ENCODE data around the gene AK1.

The AK1 gene

DNA sequence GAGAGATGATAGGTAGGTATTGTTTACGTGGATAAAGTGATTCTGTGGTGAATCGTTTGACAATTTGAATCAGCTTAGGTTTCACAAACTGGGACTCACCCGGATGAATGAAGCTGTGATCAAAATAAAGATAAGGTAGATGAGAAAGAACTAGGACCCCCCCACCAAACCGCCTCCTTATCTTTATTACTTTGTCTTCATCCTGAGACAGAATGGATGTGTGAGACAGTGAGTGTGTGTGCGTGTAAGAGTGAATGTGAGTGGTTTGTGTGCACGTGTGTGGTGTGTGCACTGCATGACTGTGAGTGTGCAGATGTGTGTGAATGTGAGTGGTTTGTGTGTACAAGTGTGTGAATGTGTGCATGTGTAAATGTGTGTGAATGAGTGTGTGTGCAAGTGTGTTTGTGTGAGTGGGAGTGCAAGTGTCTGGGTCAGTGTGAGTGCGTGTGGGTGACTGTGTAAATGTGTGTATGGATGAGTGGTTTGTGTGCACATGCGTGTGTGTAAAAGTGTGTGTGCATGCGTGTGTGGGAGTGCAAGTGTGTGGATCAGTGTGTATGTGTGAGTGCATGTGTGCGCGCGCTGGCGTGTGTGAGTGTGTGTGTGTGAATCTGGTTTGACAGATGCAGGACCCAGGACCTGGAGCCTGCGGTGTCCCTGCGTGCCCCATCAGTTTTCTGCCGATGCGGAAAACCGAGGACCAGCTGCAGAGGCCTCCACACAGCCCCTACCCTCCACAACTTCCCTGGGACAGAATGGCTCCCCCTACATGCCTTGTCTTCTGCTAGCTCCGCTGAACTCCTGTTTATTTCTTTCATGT is 11.6 kb downstream of the AK1 start:
- DNase-seq = peak in 1 of 2 donors; percentile 25

- DNase-seq = peak in 1 of 2 donors; percentile 41
Observed at GRCh38 chr9:127863191-127863621, 14.3 kb downstream of the AK1 start.

DNA sequence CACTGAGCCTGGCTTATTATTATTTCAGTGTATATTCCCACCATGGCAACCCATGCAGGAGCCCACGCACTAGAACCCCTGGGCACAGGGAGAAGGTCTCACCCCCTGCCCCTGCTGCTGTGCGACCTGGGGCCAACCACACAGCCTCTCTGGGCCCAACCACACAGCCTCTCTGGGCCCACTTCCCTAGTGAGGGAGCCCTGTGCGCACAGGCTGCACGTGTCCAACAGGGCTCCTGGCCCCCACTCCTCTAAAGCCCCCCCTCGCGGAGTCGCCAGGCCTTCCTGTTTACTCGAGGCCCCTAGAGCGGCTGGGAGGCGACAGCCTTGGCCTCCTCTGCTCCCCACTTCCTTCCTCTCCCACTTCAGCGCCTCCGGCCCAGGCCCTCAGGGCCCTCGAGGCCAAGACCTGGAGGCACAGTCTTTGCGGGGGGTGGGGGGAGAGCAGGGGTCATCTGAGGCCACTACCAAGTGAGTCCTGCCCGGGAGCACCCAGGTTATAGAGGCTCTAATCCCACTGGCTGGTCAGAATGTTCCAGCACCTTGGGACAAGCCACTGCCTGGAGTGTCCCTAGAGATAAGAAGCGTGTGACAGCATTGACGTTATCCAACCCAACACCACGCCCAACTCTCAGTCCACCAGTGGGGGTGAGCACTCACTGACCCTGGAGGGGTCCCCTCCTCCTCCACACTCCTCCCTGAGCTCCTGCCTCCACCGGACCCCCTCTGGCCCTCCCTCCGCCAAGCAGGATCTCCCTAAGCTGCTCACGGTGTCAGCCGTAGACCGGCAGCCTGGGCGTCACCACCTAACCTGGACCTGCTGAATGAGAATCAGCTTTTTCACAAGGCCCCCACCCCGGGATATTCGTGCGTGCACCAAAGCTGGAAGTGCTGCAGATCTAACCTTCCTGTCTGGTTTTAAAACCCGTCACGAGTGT is 15.1 kb downstream of the AK1 start:
- DNase-seq = peak; percentile 63 to 80

DNA sequence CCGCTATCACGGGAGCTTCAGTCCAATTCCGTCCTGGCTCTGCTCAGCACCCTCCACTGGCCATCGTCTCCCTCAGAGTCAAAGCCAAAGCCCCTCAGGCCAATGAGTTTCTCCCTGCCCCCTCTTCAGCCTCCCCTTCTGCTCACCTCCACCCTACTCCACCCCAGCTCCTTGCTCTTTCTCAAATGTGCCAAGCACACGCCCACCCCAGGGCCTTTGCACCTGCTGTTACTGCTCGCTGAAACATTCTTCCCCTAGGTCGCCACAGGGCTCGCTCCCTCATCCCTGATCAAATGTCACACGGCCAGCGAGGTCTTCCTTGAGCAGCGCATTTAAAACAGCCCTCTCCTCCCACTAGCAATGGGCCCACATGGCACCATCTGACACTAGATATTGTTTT is 16.7 kb downstream of the AK1 start:
- no peak for DNase-seq

DNA sequence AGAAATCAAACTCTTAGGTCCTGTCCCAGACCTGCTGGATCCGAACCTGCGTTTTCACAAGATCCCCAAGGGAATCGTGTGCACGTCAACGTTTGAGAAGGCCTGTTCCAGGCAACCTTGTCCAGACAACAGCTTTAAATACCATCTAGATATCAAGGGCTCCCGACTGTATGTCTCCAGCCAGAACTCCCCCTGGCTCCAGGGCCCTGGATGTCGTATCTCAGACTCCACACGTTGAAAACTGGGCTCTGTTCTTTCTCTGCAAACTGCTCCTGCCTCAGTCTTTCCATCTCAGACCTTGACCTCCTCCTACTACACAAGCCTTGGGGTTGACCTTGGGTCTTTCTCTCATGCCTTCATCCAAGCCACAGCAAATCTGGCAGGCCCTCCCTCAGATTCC is 17.2 kb downstream of the AK1 start:
- DNase-seq = no peak

DNA sequence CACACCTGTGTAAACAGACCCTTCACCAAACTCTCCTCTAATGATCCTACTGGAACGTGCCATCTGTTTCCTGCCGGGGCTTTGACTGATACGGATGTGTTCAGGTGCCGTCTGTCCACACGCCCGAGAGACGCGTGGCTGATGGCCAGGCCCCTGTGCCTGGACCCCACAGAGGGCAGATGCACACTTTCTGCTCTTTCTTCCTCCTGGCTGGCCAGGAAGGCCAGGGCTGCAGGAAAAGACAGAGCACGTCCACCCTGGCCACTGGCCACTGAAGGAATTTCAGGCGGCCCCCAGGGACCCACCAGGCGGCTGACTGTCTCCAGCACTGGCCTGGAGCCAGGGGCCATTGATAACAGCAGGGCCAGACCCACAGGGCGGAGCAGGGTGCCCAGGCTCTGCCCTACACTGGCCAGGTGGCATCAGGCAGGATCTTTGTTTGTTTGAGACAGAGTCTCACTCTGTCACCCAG is 19.4 kb downstream of the AK1 start:
- DNase-seq = no peak

DNA sequence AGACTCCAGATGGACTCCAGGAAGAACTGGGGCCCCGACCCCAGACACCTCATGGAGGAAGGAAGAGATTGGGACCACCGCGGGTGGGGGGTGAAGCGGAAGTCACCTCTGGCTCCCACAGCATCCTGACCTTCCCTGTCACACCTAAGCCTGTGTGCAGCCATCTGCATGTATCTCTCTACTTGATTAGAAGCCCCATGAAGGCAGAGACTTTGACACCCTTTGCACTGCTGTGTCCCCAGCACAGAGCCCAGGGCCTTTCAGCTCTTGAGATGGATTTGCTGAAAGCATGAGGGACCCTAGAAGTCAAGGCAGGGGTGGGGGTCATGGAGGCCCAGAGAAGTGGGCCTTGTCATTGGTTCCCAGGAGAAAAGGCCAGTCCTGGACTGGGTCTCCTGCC is 20.2 kb downstream of the AK1 start:
- no peak for DNase-seq

DNA sequence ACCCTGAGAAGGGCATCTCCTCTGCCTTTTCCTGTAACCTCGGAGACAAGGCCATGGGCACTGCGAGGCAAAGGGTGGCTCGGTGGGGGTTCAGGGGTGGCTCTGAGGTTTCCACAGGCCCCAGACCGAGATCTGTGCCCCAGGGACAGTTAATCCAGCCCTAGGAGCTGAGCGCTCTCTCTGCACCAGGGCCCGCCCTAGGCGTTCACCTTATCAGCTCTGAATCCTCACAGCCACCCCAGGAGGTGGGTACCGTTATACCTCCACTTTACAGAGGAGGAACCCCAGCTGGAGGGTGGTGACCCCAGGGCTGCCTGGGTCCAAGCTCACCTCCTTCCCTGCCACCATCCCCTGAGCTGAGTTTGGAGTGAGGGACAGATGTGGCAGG is 20.8 kb downstream of the AK1 start:
- no peak for DNase-seq

DNA sequence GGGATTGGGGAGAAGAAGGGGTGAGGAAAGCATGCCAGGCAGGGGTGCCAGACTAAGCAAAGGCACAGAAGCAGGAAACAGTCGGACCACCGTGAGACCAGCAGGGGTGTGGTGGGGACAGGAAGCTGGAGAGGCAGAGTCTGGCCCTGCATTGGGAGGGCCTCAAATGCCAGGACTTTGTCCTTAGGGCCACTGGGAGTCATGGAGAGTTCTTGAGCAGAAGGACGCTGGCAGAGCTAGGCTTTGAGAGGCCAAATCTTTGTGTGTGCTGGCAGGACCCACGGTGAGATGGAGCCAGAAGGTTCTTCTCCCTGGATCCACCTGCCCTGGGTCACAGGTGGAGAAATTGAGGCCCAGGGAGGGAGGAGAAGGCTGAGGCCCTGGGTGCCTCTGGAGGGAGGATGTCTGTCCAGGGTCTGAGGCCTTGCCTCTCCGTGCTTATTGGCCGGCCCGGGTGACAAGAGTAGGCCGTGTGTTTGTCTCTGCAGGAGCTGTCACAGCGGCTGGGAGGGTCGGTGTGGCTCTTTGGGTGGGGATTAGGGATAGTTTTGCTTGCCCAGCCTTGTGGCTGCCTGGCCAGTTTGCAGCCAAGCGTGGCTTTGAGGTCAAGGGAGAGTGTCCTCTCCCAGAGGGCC is 21.3 kb downstream of the AK1 start:
- DNase-seq = no peak

GRCh38 chr9:127855522-127855921 is 22.0 kb downstream of the AK1 start:
- no peak for DNase-seq

GRCh38 chr9:127854960-127855359 is 22.5 kb downstream of the AK1 start:
- no peak for DNase-seq

GRCh38 chr9:127854184-127854806 is 23.2 kb downstream of the AK1 start, which contains the start of gene ENG:
Gene ENG (minus strand): TSS chr9:127854658. CDS start chr9:127854355, 303 bp downstream.
- no peak for DNase-seq

DNA sequence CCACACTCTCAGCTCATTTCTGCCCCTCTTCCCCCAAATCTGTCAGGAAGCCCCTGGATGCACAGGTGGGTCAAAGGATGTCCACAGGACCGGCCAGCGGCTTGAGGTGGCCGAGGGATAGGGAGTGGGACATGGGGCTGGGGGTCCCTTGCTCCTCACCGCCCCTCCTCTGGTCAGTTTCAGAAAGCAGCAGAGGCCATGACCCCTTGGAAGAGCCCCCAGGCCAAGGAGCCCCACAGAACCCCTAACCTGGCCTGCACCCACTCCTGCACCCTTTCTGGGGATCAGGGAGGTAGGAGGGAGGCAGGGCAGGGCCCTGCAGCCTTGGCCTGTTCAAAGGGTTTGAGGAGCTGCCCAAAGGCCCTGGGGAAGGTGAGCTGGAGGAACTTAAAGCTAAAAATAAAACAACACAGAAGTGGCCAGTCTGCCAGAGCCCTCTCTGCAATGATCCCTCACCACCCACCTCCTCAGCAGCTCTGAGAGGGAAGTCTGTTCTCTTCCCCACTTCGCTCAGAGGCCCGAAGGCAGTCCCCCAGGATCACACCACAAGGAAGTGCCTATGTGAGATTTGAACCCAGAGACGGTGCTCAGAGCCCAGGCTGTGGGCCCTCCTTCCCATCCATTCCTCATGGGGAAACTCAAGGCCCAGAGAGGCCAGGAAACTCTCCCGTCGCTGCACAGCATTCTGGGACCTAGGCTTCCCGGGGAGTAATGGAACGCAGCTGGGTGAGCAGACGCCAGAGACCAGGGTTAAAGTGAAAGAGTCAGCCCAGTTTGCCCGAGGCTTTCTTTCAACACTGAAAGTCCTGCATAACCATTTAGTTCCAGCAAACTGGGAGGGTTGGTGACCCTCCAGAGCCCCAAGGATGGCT is 23.9 kb downstream of the AK1 start:
- DNase-seq = no peak

DNA sequence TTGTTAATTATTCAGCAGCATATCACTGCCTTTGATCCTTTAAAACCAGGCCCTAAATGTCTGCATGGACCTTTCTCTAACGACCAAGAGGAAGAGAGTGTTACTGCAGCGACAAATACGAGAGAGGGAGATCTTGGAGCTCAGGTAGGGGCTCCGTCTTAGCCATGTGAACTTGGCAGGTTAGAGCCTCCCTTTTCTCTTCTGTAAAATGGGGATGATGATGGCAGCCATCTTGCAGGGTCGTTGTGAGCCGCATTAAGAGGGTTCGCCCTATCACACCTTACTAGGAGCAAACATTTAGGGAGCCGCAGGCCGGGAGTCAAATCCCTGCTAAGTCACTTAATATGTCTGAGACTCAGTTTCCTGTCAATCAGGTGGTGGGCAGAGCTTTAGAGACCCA is 24.6 kb downstream of the AK1 start:
- DNase-seq = no peak

GRCh38 chr9:127850286-127850830 is 27.1 kb downstream of the AK1 start:
- no peak for DNase-seq

DNA sequence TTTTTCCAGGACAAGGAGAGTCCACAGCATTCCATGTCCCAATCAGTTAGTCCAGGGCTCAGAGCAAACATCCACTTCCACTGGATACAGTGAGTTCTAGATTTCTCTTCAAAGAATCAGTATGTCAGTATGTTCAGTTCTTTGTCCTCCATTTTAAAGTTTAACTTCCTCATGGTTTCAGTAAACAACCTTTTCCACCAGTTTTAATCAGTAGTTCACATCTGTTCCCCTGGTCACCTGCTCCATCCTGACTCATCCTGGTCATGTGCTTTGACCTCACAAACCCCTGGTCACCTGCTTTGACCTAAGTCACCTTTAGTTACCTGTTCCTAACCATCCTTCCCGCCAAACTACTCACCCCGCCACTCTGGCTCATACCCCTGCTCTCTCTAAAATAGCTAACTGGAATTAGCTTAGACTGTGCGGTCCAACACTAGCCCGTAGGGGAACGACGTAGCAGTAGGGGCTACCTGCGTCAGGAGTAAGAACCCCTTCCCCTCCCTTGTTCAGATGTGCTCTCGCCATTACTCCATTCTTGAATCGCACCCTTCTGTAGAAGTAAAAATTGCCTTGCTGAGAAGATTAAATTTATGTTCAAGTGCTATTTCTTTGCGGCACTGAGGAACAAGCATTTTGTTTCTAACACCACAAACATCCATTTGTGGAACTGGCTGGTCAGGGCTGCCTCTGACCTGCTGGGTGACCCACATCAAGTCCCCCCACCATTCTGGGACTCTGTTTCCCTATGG is 28.5 kb downstream of the AK1 start:
- no peak for DNase-seq

DNA sequence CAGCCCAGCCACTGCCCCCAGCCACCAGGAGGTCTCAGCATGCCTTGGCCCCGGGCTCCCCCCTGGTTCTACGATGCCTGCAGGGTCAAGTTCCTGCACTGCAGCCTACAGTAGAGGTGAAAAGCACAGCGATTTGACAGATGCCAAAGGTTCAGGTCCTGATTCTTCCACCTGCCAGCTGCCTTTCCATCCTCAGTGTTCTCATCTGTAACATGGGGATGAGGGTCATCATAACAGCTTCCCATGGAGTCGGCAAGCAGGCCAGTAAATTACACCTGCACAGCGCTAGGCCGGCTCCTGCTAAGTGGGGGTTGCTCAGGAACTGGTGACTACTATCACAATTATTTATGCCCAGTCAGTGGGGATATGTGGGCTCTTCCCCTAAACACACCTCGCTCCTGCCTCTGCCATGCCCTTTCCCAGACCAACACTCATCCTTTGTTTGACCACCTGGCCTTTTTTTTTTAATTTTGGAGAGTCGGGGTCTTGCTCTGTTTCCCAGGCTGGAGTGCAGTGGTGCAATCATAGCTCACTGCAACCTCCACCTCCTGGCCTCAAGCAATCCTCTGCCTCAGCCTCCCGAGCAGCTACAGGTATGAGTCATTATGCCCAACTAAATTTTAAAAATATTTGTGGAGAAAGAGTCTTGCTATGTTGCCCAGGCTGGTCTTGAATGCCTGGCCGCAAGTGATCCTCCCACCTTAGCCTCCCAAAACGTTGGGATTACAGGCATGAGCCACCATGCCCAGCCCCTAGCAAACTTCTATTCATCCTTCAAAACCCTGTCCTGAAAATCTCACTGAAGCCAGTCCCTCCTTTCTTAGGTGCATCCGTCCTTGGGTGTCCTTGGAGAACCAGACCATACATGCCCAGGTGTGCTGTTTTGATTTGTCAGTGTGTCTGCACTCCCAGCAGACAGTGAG is 29.4 kb downstream of the AK1 start:
- DNase-seq = no peak

GRCh38 chr9:127847178-127847510 is 30.3 kb downstream of the AK1 start:
- no peak for DNase-seq

DNA sequence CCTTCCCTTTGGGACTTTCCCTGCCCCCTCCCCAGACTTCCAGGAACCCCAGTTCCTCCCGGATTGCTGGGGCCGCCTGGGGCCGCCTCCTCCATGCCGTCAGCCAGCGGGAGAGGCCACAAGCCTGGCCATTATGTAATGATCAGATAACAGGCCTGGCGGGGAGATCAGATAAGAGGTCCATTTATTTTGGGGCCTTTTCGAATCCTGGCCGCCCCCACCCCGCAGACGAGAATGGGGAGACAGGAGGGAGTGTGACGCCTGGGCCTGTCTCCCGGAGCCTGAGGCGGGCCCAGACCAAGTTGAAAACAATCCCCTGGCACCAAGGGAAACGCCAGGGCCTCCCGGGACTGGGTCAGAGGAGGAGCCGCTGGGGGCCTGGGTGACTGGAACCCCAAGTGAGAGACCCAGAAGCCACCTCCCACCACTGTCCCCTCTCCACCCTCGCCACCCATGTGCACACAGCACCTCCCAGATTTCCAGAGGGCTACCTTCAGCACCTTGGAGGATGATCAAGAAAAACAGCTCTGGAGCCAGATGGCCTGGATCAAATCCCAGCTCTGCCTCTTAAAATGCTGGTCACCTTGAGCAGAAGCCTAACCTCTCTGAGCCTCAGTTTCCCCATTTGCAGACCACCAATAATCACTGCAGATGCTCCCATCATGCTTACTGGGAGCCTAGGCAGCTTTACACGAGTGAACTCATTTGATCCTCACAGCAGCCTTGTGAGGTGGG is 30.9 kb downstream of the AK1 start:
- DNase-seq = no peak

Measured in CD4-positive, alpha-beta T cell treated with Interleukin-4 for 1 hour (primary cell).